Measurements from ENCODE around the gene SLC25A33. TPM values are rescaled to one million over a fixed set of nuclear protein-coding genes. Genes with fewer than 3 reads are reported as not detected.

The SLC25A33 gene
- total RNA-seq, 1 donor from 2014 or later: 5.7 TPM

DNA sequence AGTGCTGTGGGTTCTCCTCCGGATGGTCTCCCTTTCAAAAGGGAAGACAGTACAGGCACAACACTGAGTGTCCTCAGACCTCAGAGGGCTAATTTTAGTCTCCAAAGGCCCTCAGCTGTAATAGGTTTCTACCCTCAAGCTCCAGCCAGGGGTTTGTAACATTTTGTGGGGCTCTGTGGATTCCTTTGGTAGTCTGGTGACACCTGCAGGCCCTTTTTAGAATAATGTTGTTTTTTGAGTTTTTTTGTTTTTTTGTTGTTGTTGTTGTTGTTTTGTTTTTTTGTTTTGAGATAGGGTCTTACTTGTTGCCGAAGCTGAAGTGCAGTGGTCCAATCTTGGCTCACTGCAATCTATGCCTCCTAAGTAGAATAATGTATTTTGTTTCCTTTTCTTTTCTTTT, 34.5 kb downstream of the SLC25A33 start:
- DNase-seq (ENCODE audit: missing footprints) (no peak), ATAC-seq (peak; percentile 46)
- intact Hi-C loops (cut with DNase I): loop anchor here (1.0 to 5.0 kb wide), 2 partner anchors 36 to 78 kb away; partner anchors contain the start of gene SLC25A33

GRCh38 chr1:9575486-9575885, 36.2 kb downstream of the SLC25A33 start:
- ATAC-seq (no peak), DNase-seq (ENCODE audit: missing footprints) (no peak)
- intact Hi-C loops (cut with DNase I): no loop called here

GRCh38 chr1:9576903-9577302, 37.6 kb downstream of the SLC25A33 start:
- ATAC-seq (no peak), DNase-seq (ENCODE audit: missing footprints) (no peak)
- intact Hi-C loops (cut with DNase I): no loop called here

DNA sequence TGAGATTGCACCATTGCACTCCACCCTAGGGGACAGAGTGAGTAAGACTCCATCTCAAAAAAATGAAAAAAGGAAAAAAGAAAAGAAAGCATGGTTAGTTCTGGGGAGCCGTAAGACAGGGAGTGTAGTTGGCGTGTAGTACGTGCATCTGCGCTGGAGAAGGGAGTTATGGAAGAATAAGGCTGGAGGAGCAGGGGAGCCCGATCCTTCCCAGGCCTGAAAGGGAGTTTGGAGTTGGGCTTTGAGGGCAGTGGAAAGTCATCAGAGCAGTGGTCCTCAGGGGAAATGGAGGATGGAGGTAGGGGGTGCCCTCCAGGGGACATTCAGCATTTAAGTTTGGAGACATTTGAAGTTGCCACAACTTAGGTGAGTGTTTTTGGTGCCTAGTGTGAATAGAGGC, 38.2 kb downstream of the SLC25A33 start:
- ATAC-seq (no peak), DNase-seq (ENCODE audit: missing footprints) (no peak)
- intact Hi-C loops (cut with DNase I): no loop called here

GRCh38 chr1:9580942-9581341, 41.7 kb downstream of the SLC25A33 start:
- intact Hi-C loops (cut with DNase I): no loop called here
- DNase-seq (ENCODE audit: missing footprints): no peak
- no peak for ATAC-seq

- intact Hi-C loops (cut with DNase I): no loop called here
- ATAC-seq: no peak
- DNase-seq (ENCODE audit: missing footprints): no peak
These were observed 47.0 kb downstream of the SLC25A33 start for GRCh38 chr1:9586147-9586766.

DNA sequence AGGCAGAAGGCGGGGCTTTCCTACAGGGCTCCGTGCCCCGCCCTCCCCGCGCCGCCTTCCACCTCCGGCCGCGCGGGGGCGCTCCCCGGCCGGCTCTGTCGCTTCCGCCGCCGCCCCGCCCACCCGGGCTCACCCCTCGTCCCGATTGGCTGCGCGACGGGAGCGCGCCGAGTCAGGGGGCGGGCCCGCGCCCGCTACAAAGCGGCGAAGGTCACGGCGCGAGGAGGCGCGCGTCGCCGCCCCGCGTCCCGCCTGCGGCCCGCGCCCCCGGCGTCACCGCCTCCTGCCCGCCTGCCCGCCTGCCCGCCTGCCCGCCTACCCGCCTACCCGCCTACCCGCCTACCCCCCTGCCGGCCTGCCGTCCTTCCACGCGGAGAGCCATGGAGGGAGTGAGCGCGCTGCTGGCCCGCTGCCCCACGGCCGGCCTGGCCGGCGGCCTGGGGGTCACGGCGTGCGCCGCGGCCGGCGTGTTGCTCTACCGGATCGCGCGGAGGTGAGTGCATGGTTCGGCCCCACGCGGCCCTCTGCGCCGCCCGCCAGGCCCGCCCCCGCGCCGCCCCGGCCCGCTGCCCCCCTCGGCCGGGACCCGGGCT, 49.4 kb downstream of the SLC25A33 start, which contains the start of gene TMEM201:
Gene TMEM201, plus strand, starts transcription at position 361 of the 593 bp plus-strand sequence. Its CDS starts 20 bp downstream, at position 381.
- ATAC-seq (peak; percentile 95), DNase-seq (ENCODE audit: missing footprints) (peak; percentile 98)
- intact Hi-C loops (cut with DNase I): no loop called here

GRCh38 chr1:9589144-9589718, 50.0 kb downstream of the SLC25A33 start:
- DNase-seq (ENCODE audit: missing footprints): no peak
- ATAC-seq: no peak
- intact Hi-C loops (cut with DNase I): no loop called here

GRCh38 chr1:9589719-9590157, 50.5 kb downstream of the SLC25A33 start:
- no peak for DNase-seq (ENCODE audit: missing footprints)
- intact Hi-C loops (cut with DNase I): no loop called here
- no peak for ATAC-seq

DNA sequence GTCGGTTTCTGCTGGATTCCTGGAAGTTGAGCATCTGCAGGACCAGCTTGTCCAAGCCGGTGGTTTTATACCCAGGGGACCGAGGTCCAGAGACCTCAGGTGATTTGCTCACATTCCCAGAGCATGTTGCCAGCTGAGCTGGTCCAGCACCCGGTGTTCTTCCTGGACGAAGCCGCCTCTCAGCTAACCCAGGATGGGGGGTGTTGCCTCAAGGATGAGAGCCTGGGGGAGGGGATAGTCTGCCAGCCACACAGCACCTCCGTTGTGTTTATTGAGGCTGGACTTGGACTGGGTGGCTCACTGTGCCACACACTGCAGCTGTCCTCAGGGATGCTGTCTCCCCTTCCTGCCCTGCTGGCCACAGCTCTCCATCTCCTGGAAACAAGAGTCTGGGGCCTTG, 50.9 kb downstream of the SLC25A33 start:
- intact Hi-C loops (cut with DNase I): no loop called here
- no peak for ATAC-seq

GRCh38 chr1:9590945-9591668, 51.8 kb downstream of the SLC25A33 start:
- intact Hi-C loops (cut with DNase I): no loop called here
- DNase-seq (ENCODE audit: missing footprints) (no peak), ATAC-seq (no peak)

More for the DNA sequence above, 50.9 kb downstream of the SLC25A33 start:
- no peak for DNase-seq (ENCODE audit: missing footprints)

DNA sequence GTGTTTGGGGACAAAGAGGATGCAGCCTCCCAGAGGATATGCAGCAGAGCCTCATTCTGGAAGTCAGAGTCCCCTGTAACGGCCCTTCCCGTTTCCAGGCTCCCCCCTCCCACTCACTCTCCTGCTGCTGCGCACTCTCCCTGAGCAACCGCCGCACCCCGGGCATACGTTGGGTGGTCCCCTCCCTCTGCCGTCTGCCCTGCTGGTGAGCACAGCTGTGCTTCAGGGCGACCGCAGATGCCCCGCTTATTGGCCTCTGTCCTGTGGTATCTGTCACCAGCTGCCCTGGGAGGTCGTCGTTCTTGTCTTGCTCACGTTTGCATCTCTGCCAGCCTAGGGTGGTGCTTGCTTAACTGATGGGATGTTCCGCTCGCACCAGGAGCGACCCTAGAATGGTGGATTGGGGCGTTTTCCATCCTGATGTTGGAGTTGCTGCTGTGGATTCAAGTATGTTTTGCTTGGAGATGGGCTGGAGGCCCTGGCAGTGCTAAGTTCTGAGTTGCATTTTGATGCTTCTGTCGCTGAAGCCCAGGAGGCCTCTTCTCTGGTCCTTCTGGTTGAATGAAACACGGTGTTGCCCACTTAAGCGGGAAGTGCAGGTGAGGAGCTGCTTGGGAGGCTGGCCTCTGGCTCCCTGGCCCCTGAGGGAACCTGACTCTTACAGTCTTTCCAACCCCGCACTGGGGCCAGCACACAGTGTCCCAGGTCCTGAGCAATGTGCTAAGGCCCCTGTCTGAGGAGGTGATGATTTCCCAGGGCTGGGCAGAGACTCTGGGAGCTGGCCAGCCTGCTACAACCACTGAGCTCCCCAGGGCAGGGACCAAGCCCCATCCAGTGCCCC, 52.6 kb downstream of the SLC25A33 start:
- DNase-seq (ENCODE audit: missing footprints) (no peak), ATAC-seq (no peak)
- intact Hi-C loops (cut with DNase I): no loop called here

DNA sequence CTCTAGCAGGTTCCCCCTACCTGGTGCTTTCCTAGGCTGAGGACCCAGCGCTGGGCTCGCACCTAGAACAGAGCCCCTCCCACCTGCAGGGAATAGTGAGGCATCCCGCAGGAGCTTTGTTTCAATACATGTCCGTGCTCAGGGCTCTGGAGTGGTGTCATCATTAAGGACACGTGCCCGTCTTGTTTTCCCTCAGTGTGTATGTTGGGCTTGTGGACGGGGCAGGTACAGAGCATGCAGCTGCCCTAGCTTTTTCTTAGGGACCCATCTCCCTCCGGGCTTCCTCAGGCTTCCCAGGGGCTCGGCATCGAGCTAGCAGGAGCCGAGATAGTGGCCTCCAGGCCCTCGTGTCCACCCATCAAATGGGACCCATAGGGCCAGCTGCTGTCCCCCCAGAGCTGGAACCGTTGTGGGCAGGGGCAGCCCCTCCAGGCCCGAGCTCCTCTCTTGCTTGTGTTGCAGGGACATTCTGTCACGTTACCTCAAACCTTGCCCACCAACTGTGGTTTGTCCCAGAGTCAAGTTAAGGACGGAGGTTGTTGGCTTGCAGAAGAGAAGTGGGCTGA, 53.3 kb downstream of the SLC25A33 start:
- intact Hi-C loops (cut with DNase I): no loop called here
- DNase-seq (ENCODE audit: missing footprints) (no peak), ATAC-seq (no peak)

- DNase-seq (ENCODE audit: missing footprints): no peak
- ATAC-seq: no peak
- intact Hi-C loops (cut with DNase I): no loop called here
These were observed 53.9 kb downstream of the SLC25A33 start for GRCh38 chr1:9593147-9593491.

- intact Hi-C loops (cut with DNase I): no loop called here
- ATAC-seq (peak; percentile 25), DNase-seq (ENCODE audit: missing footprints) (peak; percentile 81)
These were observed 54.5 kb downstream of the SLC25A33 start for GRCh38 chr1:9593492-9594465.

GRCh38 chr1:9594471-9595155, 55.3 kb downstream of the SLC25A33 start:
- ATAC-seq (no peak), DNase-seq (ENCODE audit: missing footprints) (no peak)
- intact Hi-C loops (cut with DNase I): no loop called here
